GM21526 (cell line): Measurements from ENCODE around the gene USP8.
A peak's percentile ranks its signal among the peaks of the same experiment; 100 is the strongest.
"Not testable (repeated sequence)": the region's sequence is repeated elsewhere in the genome, so short reads cannot be mapped to it uniquely, and the experiment has no call there.

ENCODE experiments used
- ATAC-seq: cut with Tn5 transposase; IDR thresholded peaks from one replicate; pipeline ENCODE4 v1.9.1; 2021; ENCODE audit warnings: moderate library complexity; ENCODE audit not compliant: unreplicated experiment, low FRiP score

Gene USP8

GRCh38 chr15:50438251-50438650 lies 14.0 kb downstream of the USP8 start:
- ATAC-seq, result no peak

- no peak for ATAC-seq
Observed at GRCh38 chr15:50440932-50441331, 16.7 kb downstream of the USP8 start.

GRCh38 chr15:50452927-50453326 lies 28.7 kb downstream of the USP8 start:
- ATAC-seq, result no peak

- no peak for ATAC-seq
Observed at GRCh38 chr15:50458348-50459112, 34.3 kb downstream of the USP8 start.

GRCh38 chr15:50463423-50464358 lies 39.5 kb downstream of the USP8 start:
- no peak for ATAC-seq

GRCh38 chr15:50471072-50471471 lies 46.9 kb downstream of the USP8 start:
- no peak for ATAC-seq

- no peak for ATAC-seq
Observed at GRCh38 chr15:50476143-50476542, 51.9 kb downstream of the USP8 start.

GRCh38 chr15:50484781-50485180 lies 60.6 kb downstream of the USP8 start:
- ATAC-seq, result peak; percentile 59

- no peak for ATAC-seq
Observed at GRCh38 chr15:50485389-50485788, 61.2 kb downstream of the USP8 start.

- no peak for ATAC-seq
Observed at GRCh38 chr15:50487287-50487686, 63.1 kb downstream of the USP8 start.

GRCh38 chr15:50493625-50494024 lies 69.4 kb downstream of the USP8 start:
- ATAC-seq, result no peak

- not testable (repeated sequence) for ATAC-seq
Observed at GRCh38 chr15:50494547-50494946, 70.3 kb downstream of the USP8 start.

- no peak for ATAC-seq
Observed at GRCh38 chr15:50496692-50497091, 72.5 kb downstream of the USP8 start.

GRCh38 chr15:50500352-50500751 lies 76.1 kb downstream of the USP8 start:
- no peak for ATAC-seq

GRCh38 chr15:50501815-50502214 lies 77.6 kb downstream of the USP8 start:
- ATAC-seq, result no peak

- no peak for ATAC-seq
Observed at GRCh38 chr15:50503144-50503543, 78.9 kb downstream of the USP8 start.

GRCh38 chr15:50505656-50506055 lies 81.5 kb downstream of the USP8 start:
- ATAC-seq, result not testable (repeated sequence)

- no peak for ATAC-seq
Observed at GRCh38 chr15:50506121-50506520, 81.9 kb downstream of the USP8 start.

- no peak for ATAC-seq
Observed at GRCh38 chr15:50513001-50513400, 88.8 kb downstream of the USP8 start.

- ATAC-seq, result no peak
Observed at GRCh38 chr15:50519740-50520425, 95.7 kb downstream of the USP8 start.

GRCh38 chr15:50523851-50524251 lies 99.6 kb downstream of the USP8 start:
- no peak for ATAC-seq
